NT2/D1 (cell line): Measurements from ENCODE around the gene CARD8.

Experiments used
- SUZ12 ChIP-seq: IDR thresholded peaks from 2 replicates; pipeline ENCODE4 v1.6.1; 2011; ENCODE audit not compliant: insufficient read length, insufficient read depth; ENCODE audit errors: extremely low read depth
- YY1 ChIP-seq: IDR thresholded peaks from 2 replicates; pipeline ENCODE4 v1.6.1; 2011; ENCODE audit not compliant: insufficient read length, insufficient read depth
- ZNF274 ChIP-seq: IDR thresholded peaks from 2 replicates; pipeline ENCODE4 v1.6.1; 2011; ENCODE audit warnings: mild to moderate bottlenecking, low read depth, low read length

DNA sequence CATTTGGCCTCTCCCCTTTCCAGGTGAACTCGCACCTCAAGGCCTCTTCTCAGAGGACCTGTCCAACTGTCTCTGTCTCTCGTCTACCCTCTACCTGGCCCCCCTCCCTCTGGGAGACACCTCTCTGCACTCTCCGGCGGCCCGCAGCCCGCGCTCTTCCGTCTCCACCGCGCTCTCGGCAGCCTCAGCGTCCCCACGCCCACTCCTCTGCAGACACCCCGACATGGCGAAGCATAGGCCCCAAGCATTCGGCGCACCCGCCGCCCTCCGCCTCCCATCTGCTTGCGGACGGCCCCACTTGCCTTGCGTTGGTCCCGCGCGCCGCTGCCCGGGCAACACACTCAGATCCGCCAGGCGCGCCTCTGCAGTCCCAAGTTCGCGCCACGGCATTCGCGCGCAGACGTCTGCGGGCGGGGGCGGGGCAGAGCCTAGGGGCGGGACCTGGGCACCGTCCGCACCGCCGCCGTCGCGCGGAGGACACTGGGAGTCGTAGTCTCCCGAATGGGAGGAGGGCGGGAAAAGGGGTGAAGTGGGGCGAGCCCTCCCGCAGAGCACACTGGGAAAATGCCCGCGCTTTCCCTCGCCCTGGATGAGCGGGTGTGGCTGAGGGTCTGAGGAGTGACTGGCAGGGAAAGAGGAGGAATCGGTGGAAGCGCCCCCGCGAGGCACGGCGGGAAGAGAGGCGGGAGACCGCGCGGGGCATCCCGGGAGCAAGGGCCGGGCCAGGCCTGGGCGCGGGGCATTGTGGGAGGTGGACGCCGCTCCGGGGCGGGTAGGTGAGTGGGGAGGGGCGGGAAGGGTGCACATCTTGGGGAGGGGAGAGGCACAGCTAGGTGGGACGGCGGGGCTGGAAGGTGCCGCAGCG lies 85.5 kb downstream of the CARD8 start, which contains the start of the genes LIG1 and ZSWIM9:
- no peak for TF ChIP-seq ZNF274
- TF ChIP-seq SUZ12, result no peak
- TF ChIP-seq YY1, result no peak
